Activated CD8-positive, alpha-beta T cell treated with anti-CD3 and anti-CD28 coated beads for 36 hours (primary cell): ENCODE results near the gene PNMA1. TPM values are rescaled to one million over a fixed set of nuclear protein-coding genes. Genes with fewer than 3 reads are reported as not detected.

Experiments
- ATAC-seq: fragments of 200-7000 bp; cut with Tn5 transposase; one replicate; pipeline ENCODE4 v1.10.0; 2021; ENCODE audit warnings: mild to moderate bottlenecking, moderate library complexity
- CTCF ChIA-PET: fragments of 350-600 bp; sonication (Branson Sonifier 250); formaldehyde crosslinking; loops from one replicate; lab custom pipeline; 2021; ENCODE audit warnings: antibody characterized with exemption; lab: Charles Lee
- POLR2A ChIA-PET: fragments of 350-600 bp; sonication (Branson Sonifier 250); formaldehyde crosslinking; loops from one replicate; lab custom pipeline; 2021; ENCODE audit warnings: antibody characterized with exemption; lab: Charles Lee
- DNase-seq: peaks from one replicate; pipeline ENCODE4 v3.0.0-alpha.2; 2020
- H3K27ac Mint-ChIP-seq: one replicate; pipeline ENCODE4 v1.8.0; 2021; ENCODE audit warnings: mild to moderate bottlenecking, mixed read lengths
- H3K27me3 Mint-ChIP-seq: one replicate; pipeline ENCODE4 v1.8.0; 2021; ENCODE audit warnings: mixed read lengths
- H3K36me3 Mint-ChIP-seq: one replicate; pipeline ENCODE4 v1.8.0; 2021; ENCODE audit warnings: low read depth, mixed read lengths
- H3K4me1 Mint-ChIP-seq: one replicate; pipeline ENCODE4 v1.8.0; 2021; ENCODE audit warnings: low read depth, mixed read lengths
- H3K4me3 Mint-ChIP-seq: one replicate; pipeline ENCODE4 v1.8.0; 2021; ENCODE audit warnings: mild to moderate bottlenecking, moderate library complexity, mixed read lengths
- H3K9me3 Mint-ChIP-seq: one replicate; pipeline ENCODE4 v1.8.0; 2021; ENCODE audit warnings: mixed read lengths
- intact Hi-C: fragments of 100-400 bp; cut with micrococcal nuclease; formaldehyde crosslinking; loops from one replicate; pipeline ENCODE4 v1.10.0; 2022
- total RNA-seq, 2 experiments: library from RNA; stranded (reverse); gene quantifications; one replicate each; pipeline ENCODE4 v1.2.3, GENCODE V29; 2021
- TF ChIP-seq, protein P1 (sequence below): fragments of 200-600 bp; IDR thresholded peaks from one replicate; pipeline ENCODE4 v1.8.0; 2022; ENCODE audit warnings: antibody characterized with exemption, mild to moderate bottlenecking

The PNMA1 gene
- total RNA-seq, 2 experiments from 2014 or later, result 22.9 to 24.1 TPM

DNA sequence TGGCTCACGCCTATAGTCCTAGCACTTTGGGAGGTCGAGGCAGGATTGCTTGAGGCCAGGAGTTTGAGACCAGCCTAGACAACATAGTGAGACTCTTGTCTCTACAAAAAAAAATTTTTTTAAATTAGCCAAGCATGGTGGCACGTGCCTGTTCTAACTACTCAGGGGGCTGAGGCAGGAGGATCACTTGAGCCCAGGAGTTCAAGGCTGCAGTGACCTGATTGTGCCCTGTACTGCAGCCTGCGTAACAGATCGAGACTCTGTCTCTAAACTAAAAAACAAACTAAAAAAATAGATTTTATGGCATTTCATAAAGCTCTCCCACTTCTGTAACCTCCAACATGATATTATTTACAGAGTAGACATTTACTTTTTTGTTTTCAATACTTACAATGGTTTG is 29.6 kb downstream of the PNMA1 start:
- no peak overlapping the region for H3K4me3 Mint-ChIP-seq

GRCh38 chr14:73680821-73681220 is 33.4 kb downstream of the PNMA1 start:
- TF ChIP-seq, protein P1, sequence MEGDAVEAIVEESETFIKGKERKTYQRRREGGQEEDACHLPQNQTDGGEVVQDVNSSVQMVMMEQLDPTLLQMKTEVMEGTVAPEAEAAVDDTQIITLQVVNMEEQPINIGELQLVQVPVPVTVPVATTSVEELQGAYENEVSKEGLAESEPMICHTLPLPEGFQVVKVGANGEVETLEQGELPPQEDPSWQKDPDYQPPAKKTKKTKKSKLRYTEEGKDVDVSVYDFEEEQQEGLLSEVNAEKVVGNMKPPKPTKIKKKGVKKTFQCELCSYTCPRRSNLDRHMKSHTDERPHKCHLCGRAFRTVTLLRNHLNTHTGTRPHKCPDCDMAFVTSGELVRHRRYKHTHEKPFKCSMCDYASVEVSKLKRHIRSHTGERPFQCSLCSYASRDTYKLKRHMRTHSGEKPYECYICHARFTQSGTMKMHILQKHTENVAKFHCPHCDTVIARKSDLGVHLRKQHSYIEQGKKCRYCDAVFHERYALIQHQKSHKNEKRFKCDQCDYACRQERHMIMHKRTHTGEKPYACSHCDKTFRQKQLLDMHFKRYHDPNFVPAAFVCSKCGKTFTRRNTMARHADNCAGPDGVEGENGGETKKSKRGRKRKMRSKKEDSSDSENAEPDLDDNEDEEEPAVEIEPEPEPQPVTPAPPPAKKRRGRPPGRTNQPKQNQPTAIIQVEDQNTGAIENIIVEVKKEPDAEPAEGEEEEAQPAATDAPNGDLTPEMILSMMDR, result no peak
- DNase-seq, result no peak
- Mint-ChIP-seq H3K36me3 (no peaks in the 10 kb centered on the region), H3K9me3 (no peaks in the 10 kb centered on the region), H3K4me3 (no peak overlapping the region), H3K27ac (no peak overlapping the region), H3K27me3 (no peaks in the 10 kb centered on the region), H3K4me1 (no peaks in the 10 kb centered on the region)
- CTCF ChIA-PET, result no interaction called here
- POLR2A ChIA-PET, result interaction anchor here (0.6 kb wide), 1 partner anchor 69 kb away, joined by 5 read pairs; no protein-coding TSS in a partner anchor
- ATAC-seq, result no peak
- intact Hi-C loops, result no loop called here

More for the DNA sequence above, 29.6 kb downstream of the PNMA1 start:
- ChIA-PET POLR2A (interaction anchor here (0.6 to 1.1 kb wide), 2 partner anchors 96 to 239 kb away, joined by 3 read pairs; no protein-coding TSS in a partner anchor), CTCF (interaction anchor here (2.6 kb wide), 1 partner anchor 52 kb away, joined by 8 read pairs; no protein-coding TSS in a partner anchor)
- no peak for DNase-seq
- no peak for ATAC-seq
- no peaks in the 10 kb centered on the region for H3K27me3 Mint-ChIP-seq
- H3K4me1 Mint-ChIP-seq, result no peaks in the 10 kb centered on the region
- intact Hi-C loops, result no loop called here
- no peak overlapping the region for H3K27ac Mint-ChIP-seq
- TF ChIP-seq, protein P1, result no peak
- no peaks in the 10 kb centered on the region for H3K9me3 Mint-ChIP-seq
- no peaks in the 10 kb centered on the region for H3K36me3 Mint-ChIP-seq

DNA sequence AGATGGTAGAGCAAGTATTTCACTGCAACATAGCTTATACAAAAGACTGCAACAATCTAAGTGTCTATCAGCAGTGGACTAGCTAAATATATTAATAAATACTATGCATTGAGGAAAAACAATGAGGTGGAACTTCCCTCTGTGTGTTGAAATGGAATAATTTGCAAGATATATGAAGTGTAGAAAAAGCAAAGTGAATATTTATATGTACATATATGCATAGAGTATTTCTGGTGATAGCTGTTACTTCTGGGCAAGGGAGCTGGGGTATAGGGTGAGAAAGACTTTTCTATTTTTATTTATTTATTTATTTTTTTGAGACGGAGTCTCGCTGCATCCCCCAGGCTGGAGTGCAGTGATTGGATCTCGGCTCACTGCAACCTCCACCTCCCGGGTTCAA is 35.5 kb downstream of the PNMA1 start:
- no peak for DNase-seq
- TF ChIP-seq, protein P1, result no peak
- ATAC-seq, result no peak
- H3K4me3 Mint-ChIP-seq, result no peak overlapping the region
- intact Hi-C loops, result no loop called here
- CTCF ChIA-PET, result interaction anchor here (1.2 kb wide), 1 partner anchor 15 kb away, joined by 3 read pairs; no protein-coding TSS in a partner anchor
- no peaks in the 10 kb centered on the region for H3K4me1 Mint-ChIP-seq
- no peak overlapping the region for H3K27ac Mint-ChIP-seq
- no peaks in the 10 kb centered on the region for H3K36me3 Mint-ChIP-seq
- POLR2A ChIA-PET, result no interaction called here
- H3K9me3 Mint-ChIP-seq, result no peaks in the 10 kb centered on the region
- no peaks in the 10 kb centered on the region for H3K27me3 Mint-ChIP-seq

GRCh38 chr14:73674986-73675385 is 39.2 kb downstream of the PNMA1 start:
- Mint-ChIP-seq H3K27ac (no peak overlapping the region), H3K36me3 (no peaks in the 10 kb centered on the region), H3K4me1 (no peaks in the 10 kb centered on the region), H3K27me3 (no peaks in the 10 kb centered on the region), H3K4me3 (no peak overlapping the region), H3K9me3 (no peaks in the 10 kb centered on the region)
- intact Hi-C loops, result no loop called here
- POLR2A ChIA-PET, result no interaction called here
- DNase-seq, result no peak
- TF ChIP-seq, protein P1, result no peak
- ATAC-seq, result no peak
- CTCF ChIA-PET, result no interaction called here

GRCh38 chr14:73667854-73668253 is 46.3 kb downstream of the PNMA1 start:
- Mint-ChIP-seq H3K27ac (no peak overlapping the region), H3K9me3 (no peaks in the 10 kb centered on the region), H3K36me3 (no peaks in the 10 kb centered on the region), H3K27me3 (no peaks in the 10 kb centered on the region), H3K4me3 (no peak overlapping the region), H3K4me1 (peaks cover 2% of the 10 kb centered on the region)
- CTCF ChIA-PET, result interaction anchor here (1.2 kb wide), 1 partner anchor 97 kb away, joined by 3 read pairs; no protein-coding TSS in a partner anchor
- ATAC-seq (no peak), DNase-seq (no peak)
- POLR2A ChIA-PET, result interaction anchor here (1.2 kb wide), 1 partner anchor 9 kb away, joined by 3 read pairs; no protein-coding TSS in a partner anchor
- TF ChIP-seq, protein P1, result no peak
- intact Hi-C loops, result no loop called here
